A673 (cell line): ENCODE results near the gene PMEPA1.

Experiments used
- CTCF ChIP-seq: fragments of 300-800, 200-600 bp; sonication (generic); conservative IDR thresholded peaks from 2 replicates; pipeline ENCODE4 v1.5.1; 2017; ENCODE audit warnings: low read depth, mild to moderate bottlenecking, antibody characterized with exemption, low read length, moderate library complexity, mixed read lengths
- EZH2 ChIP-seq: fragments of 200-600 bp; sonication (generic); IDR thresholded peaks from 2 replicates; pipeline ENCODE4 v1.6.1; 2017; ENCODE audit warnings: borderline replicate concordance, low read depth, mild to moderate bottlenecking, mixed read lengths, antibody characterized with exemption, low read length; ENCODE audit not compliant: poor library complexity, severe bottlenecking

GRCh38 chr20:57601737-57602136, 108.1 kb downstream of the PMEPA1 start:
- TF ChIP-seq CTCF: no peak
- TF ChIP-seq EZH2: no peak
